K562 (cell line): ENCODE measurements around the gene RASD2. TPM values are rescaled to one million over a fixed set of nuclear protein-coding genes. Genes with fewer than 3 reads are reported as not detected.

Experiments used
- ARID1B ChIP-seq: fragments of 450-650 bp; IDR thresholded peaks from 2 replicates; pipeline ENCODE4 v1.6.1; 2016; ENCODE audit warnings: antibody characterized with exemption, mild to moderate bottlenecking, inconsistent platforms
- BHLHE40 ChIP-seq: IDR thresholded peaks from 2 replicates; pipeline ENCODE4 v1.6.1; 2011; ENCODE audit warnings: low read length, improper control_type of control experiment
- CEBPG ChIP-seq, 3 experiments: fragments of 200-800 bp in 1 of 3; sonication (Bioruptor generic) in 1 of 3; sonication (generic) in 1 of 3; formaldehyde crosslinking in 1 of 3; IDR thresholded peaks in 2 of 3; conservative IDR thresholded peaks in 1 of 3; 2 replicates each; pipeline versions ENCODE4 v1.6.1 to v1.8.0; 2016 to 2022; ENCODE audit warnings: missing compliant biosample characterization in 2 of 3, missing genetic modification characterization in 2 of 3, mild to moderate bottlenecking in 1 of 3, missing genetic modification reagents in 1 of 3
- E2F6 ChIP-seq, 2 experiments: IDR thresholded peaks; 2 replicates each; pipeline ENCODE4 v1.6.1; 2011; ENCODE audit warnings: borderline replicate concordance in 1 of 2, control low read depth in 1 of 2, low read depth in 1 of 2, low read length in 1 of 2, mild to moderate bottlenecking in 1 of 2, mixed read lengths in 1 of 2, moderate library complexity in 1 of 2; ENCODE audit not compliant: insufficient read depth in 1 of 2, insufficient read length in 1 of 2, poor library complexity in 1 of 2, severe bottlenecking in 1 of 2; ENCODE audit errors: extremely low read depth in 1 of 2
- EGR1 ChIP-seq: fragments of 450-650 bp; conservative IDR thresholded peaks from 2 replicates; pipeline ENCODE4 v1.6.1; 2017; ENCODE audit warnings: mild to moderate bottlenecking
- FOS ChIP-seq: IDR thresholded peaks from 3 replicates; pipeline ENCODE4 v1.6.1; 2011; ENCODE audit not compliant: insufficient read length; ENCODE audit errors: extremely low read depth
- GATAD2A ChIP-seq: fragments of 450-650 bp; IDR thresholded peaks from 2 replicates; pipeline ENCODE4 v1.6.1; 2017
- JUND ChIP-seq, 2 experiments: IDR thresholded peaks; 2 replicates in 1 of 2; 3 replicates in 1 of 2; pipeline ENCODE4 v1.6.1; 2011; ENCODE audit warnings: borderline replicate concordance in 2 of 2, low read depth in 2 of 2, low read length in 2 of 2, improper control_type of control experiment in 1 of 2, missing biosample characterization in 1 of 2, missing genetic modification characterization in 1 of 2, missing genetic modification reagents in 1 of 2
- KAT2B ChIP-seq: IDR thresholded peaks from one replicate; pipeline ENCODE4 v1.6.1; 2012; ENCODE audit warnings: low read depth, mild to moderate bottlenecking, control low read depth, inconsistent platforms, low read length, moderate library complexity
- NFYB ChIP-seq: IDR thresholded peaks from 2 replicates; pipeline ENCODE4 v1.6.1; 2011; ENCODE audit warnings: mild to moderate bottlenecking, moderate library complexity; ENCODE audit not compliant: insufficient read length; ENCODE audit errors: extremely low read depth
- NR2C2 ChIP-seq, 2 experiments: fragments of 200-800 bp in 1 of 2; sonication (Bioruptor generic) in 1 of 2; sonication (generic) in 1 of 2; formaldehyde crosslinking in 1 of 2; IDR thresholded peaks; 2 replicates each; pipeline versions ENCODE4 v1.6.1 to v1.8.0; 2016 to 2022; ENCODE audit warnings: mild to moderate bottlenecking in 1 of 2, missing compliant biosample characterization in 1 of 2, missing genetic modification characterization in 1 of 2, missing genetic modification reagents in 1 of 2
- PKNOX1 ChIP-seq: fragments of 450-650 bp; IDR thresholded peaks from 2 replicates; pipeline ENCODE4 v1.6.1; 2016
- SAP30 ChIP-seq: fragments of 200-600 bp; sonication (generic); IDR thresholded peaks from 2 replicates; pipeline ENCODE4 v1.6.1; 2012; ENCODE audit warnings: borderline replicate concordance, low read depth, mild to moderate bottlenecking, moderate library complexity, low read length, control low read depth, inconsistent platforms; ENCODE audit not compliant: insufficient read depth, poor library complexity, severe bottlenecking
- ZNF408 ChIP-seq: fragments of 250-450 bp; sonication (Bioruptor Pico); IDR thresholded peaks from 2 replicates; pipeline ENCODE4 v1.4.0; 2020; ENCODE audit warnings: low read depth, mild to moderate bottlenecking, moderate library complexity
- polyA plus RNA-seq, 8 experiments: library from polyadenylated mRNA; depleted of rRNA in 4 of 8; stranded (reverse) in 5 of 8; unstranded in 3 of 8; fragments of >200 nt; fragmentation: Nextera tagmentation in 2 of 8; fragmentation: Illumina TruSeq in 1 of 8; extraction: Ambion mirVana in 2 of 8; extraction: Trizol in 1 of 8; gene quantifications; 2 replicates each; pipeline versions ENCODE4 v1.2.1 to v1.2.3, GENCODE V29; 2011 to 2014; ENCODE audit warnings: inconsistent platforms in 1 of 8, missing spikeins in 1 of 8
- total RNA-seq, 7 experiments: library from RNA; depleted of rRNA in 6 of 7; stranded (reverse); fragments of >200 nt in 6 of 7; fragmentation: Illumina TruSeq in 2 of 7; extraction: Trizol in 2 of 7; gene quantifications; 2 replicates each; pipeline versions ENCODE4 v1.2.1 to v1.2.3, GENCODE V29; 2011 to 2021; ENCODE audit warnings: low replicate concordance in 1 of 7

Gene RASD2
- total and polyA plus RNA-seq, 9 of the 15 experiments (the other 6 are each of a cell fraction or from before 2014, with no cell fraction given) = 0.05 TPM; not detected in 8

DNA sequence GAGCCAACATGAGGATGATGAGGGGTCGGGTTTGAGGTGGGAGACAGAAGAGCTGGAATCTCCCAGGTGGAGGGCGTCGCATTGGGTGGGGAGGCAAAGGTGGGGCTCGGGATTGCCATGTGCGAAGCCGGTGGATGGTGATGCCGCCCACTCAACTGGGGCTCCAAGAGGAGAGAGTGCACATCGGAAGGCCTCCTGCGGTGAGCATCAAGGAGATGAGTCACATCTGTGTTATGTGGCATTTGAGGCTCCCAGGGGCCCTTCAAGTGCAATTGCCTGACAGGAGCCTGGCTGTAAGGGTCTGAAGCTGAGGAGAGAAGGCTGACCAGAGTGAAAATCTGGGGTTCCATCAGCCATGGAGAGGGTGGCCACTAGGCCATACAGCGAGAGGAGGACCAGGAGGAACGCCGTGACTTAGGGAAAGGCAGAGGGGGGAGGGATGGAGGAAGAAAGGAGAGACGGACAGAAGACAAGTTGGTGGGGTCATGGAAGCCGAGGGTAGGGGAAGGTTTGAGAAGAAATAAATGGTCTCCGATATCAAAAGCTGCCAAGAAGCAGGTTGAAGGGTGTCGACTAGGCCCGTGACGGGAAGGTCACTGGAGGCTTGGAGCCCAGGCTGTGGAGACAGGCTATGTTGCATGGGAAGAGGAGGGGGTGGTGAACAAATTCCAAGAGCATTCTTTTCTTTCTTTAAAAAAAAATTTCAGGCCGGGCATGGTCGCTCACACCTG, 21.3 kb downstream of the RASD2 start (continued):
- TF ChIP-seq SAP30 (no peak), CEBPG (CRISPR knock-in tag; IDR thresholded peaks at IDR 0.05) (no peak), CEBPG (tag; conservative IDR thresholded peaks at IDR 0.05 in 1 of 2, IDR thresholded peaks at IDR 0.05 in 1 of 2) (no peak), NFYB (no peak), KAT2B (no peak), FOS (no peak), JUND (IDR thresholded peaks at IDR 0.05; ENCODE audit: borderline replicate concordance, low read depth, low read length) (peak; percentile 75; the same call in 1 of the 2 replicates), JUND (tag; IDR thresholded peaks at IDR 0.05; ENCODE audit: borderline replicate concordance, low read depth, low read length) (peak; percentile 23; the same call in 1 of the 3 replicates), ZNF408 (CRISPR knock-in tag) (no peak), GATAD2A (no peak), PKNOX1 (no peak), E2F6 (IDR thresholded peaks at IDR 0.05; ENCODE audit: borderline replicate concordance in 1 of 2, extremely low read depth in 1 of 2, insufficient read depth in 1 of 2, insufficient read length in 1 of 2, low read depth in 1 of 2, low read length in 1 of 2, poor library complexity in 1 of 2, severe bottlenecking in 1 of 2) (peak in 1 of 2 experiments; percentile 34), ARID1B (peak; percentile 26; the same call in 1 of the 2 replicates), EGR1 (peak; percentile 87), BHLHE40 (no peak), NR2C2 (CRISPR knock-in tag; IDR thresholded peaks at IDR 0.05) (no peak), NR2C2 (tag; IDR thresholded peaks at IDR 0.05) (no peak)
